Measurements from ENCODE around the gene ABCB11.
A peak's percentile ranks its signal among the peaks of the same experiment; 100 is the strongest.

ABCB11 gene

GRCh38 chr2:168971261-168971660 is 59.9 kb downstream of the ABCB11 start:
- peaks cover 2% of the 10 kb centered on the region for H3K36me3 Mint-ChIP-seq (ENCODE audit: insufficient read depth)
- no peak for ATAC-seq (replicated peaks; ENCODE audit: extremely low read depth, poor library complexity, severe bottlenecking)
- H3K4me3 Mint-ChIP-seq: no peak overlapping the region
- DNase-seq (ENCODE audit: low spot score in 2 of 2): no peak
- H3K9me3 Mint-ChIP-seq: no peaks in the 10 kb centered on the region
- no peak overlapping the region for H3K27ac Mint-ChIP-seq (ENCODE audit: low read depth)
- H3K4me1 Mint-ChIP-seq: no peaks in the 10 kb centered on the region
- H3K27me3 Mint-ChIP-seq: no peaks in the 10 kb centered on the region

- no peaks in the 10 kb centered on the region for H3K27me3 Mint-ChIP-seq
- H3K4me3 Mint-ChIP-seq: no peak overlapping the region
- peaks cover 2% of the 10 kb centered on the region for H3K36me3 Mint-ChIP-seq (ENCODE audit: insufficient read depth)
- H3K4me1 Mint-ChIP-seq: peaks cover 3% of the 10 kb centered on the region
- no peak for ATAC-seq (replicated peaks; ENCODE audit: extremely low read depth, poor library complexity, severe bottlenecking)
- DNase-seq (ENCODE audit: low spot score in 2 of 2): no peak
- H3K9me3 Mint-ChIP-seq: no peaks in the 10 kb centered on the region
- no peak overlapping the region for H3K27ac Mint-ChIP-seq (ENCODE audit: low read depth)
These were observed 60.4 kb downstream of the ABCB11 start for GRCh38 chr2:168970711-168971233.

DNA sequence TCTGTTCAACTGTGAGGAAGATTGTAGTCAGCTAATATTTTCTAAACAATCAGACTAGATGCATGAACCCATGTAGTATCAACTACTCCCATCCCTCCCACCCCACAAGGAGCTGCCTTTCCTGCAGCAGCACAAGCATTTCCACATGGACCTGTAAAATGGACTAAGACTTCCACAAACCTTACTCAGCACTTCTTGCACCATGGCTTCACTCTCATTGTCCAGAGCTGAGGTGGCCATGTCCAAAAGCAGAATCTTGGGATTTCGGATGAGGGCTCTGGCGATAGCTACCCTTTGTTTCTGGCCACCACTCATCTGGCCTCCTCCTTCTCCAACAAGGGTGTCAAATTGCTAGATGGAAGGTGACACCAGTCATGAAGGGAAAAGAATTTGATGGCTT is 61.3 kb downstream of the ABCB11 start:
- DNase-seq (ENCODE audit: low spot score in 2 of 2) (no peak), ATAC-seq (replicated peaks; ENCODE audit: extremely low read depth, poor library complexity, severe bottlenecking) (no peak)
- H3K27ac Mint-ChIP-seq (ENCODE audit: low read depth): no peak overlapping the region
- H3K9me3 Mint-ChIP-seq: no peaks in the 10 kb centered on the region
- H3K4me3 Mint-ChIP-seq: no peak overlapping the region
- no peaks in the 10 kb centered on the region for H3K27me3 Mint-ChIP-seq
- H3K4me1 Mint-ChIP-seq: peaks cover 10% of the 10 kb centered on the region
- peaks cover 2% of the 10 kb centered on the region for H3K36me3 Mint-ChIP-seq (ENCODE audit: insufficient read depth)

GRCh38 chr2:168968342-168968741 is 62.8 kb downstream of the ABCB11 start:
- ATAC-seq (replicated peaks; ENCODE audit: extremely low read depth, poor library complexity, severe bottlenecking): no peak
- Mint-ChIP-seq H3K4me3 (no peak overlapping the region), H3K27me3 (no peaks in the 10 kb centered on the region), H3K4me1 (peaks cover 21% of the 10 kb centered on the region), H3K9me3 (no peaks in the 10 kb centered on the region), H3K36me3 (ENCODE audit: insufficient read depth) (peaks cover 2% of the 10 kb centered on the region), H3K27ac (ENCODE audit: low read depth) (no peak overlapping the region)
- no peak for DNase-seq (ENCODE audit: low spot score in 2 of 2)

GRCh38 chr2:168964251-168964807 is 66.8 kb downstream of the ABCB11 start:
- no peak for DNase-seq (ENCODE audit: low spot score in 2 of 2)
- peak overlapping the region; percentile 58 for H3K27ac Mint-ChIP-seq (ENCODE audit: low read depth)

GRCh38 chr2:168962636-168963035 is 68.5 kb downstream of the ABCB11 start:
- ATAC-seq (replicated peaks; ENCODE audit: extremely low read depth, poor library complexity, severe bottlenecking) (no peak), DNase-seq (ENCODE audit: low spot score in 2 of 2) (no peak)
- H3K4me1 Mint-ChIP-seq: peaks cover 25% of the 10 kb centered on the region
- H3K4me3 Mint-ChIP-seq: no peak overlapping the region
- peak overlapping the region; percentile 46 for H3K27ac Mint-ChIP-seq (ENCODE audit: low read depth)
- H3K27me3 Mint-ChIP-seq: peaks cover 2% of the 10 kb centered on the region
- no peaks in the 10 kb centered on the region for H3K9me3 Mint-ChIP-seq
- H3K36me3 Mint-ChIP-seq (ENCODE audit: insufficient read depth): no peaks in the 10 kb centered on the region

More at GRCh38 chr2:168964251-168964807, 66.8 kb downstream of the ABCB11 start:
- no peaks in the 10 kb centered on the region for H3K36me3 Mint-ChIP-seq (ENCODE audit: insufficient read depth)
- H3K4me1 Mint-ChIP-seq: peaks cover 25% of the 10 kb centered on the region
- H3K9me3 Mint-ChIP-seq: no peaks in the 10 kb centered on the region
- no peak overlapping the region for H3K4me3 Mint-ChIP-seq
- peak; percentile 49 for ATAC-seq (replicated peaks; ENCODE audit: extremely low read depth, poor library complexity, severe bottlenecking)
- H3K27me3 Mint-ChIP-seq: no peaks in the 10 kb centered on the region

DNA sequence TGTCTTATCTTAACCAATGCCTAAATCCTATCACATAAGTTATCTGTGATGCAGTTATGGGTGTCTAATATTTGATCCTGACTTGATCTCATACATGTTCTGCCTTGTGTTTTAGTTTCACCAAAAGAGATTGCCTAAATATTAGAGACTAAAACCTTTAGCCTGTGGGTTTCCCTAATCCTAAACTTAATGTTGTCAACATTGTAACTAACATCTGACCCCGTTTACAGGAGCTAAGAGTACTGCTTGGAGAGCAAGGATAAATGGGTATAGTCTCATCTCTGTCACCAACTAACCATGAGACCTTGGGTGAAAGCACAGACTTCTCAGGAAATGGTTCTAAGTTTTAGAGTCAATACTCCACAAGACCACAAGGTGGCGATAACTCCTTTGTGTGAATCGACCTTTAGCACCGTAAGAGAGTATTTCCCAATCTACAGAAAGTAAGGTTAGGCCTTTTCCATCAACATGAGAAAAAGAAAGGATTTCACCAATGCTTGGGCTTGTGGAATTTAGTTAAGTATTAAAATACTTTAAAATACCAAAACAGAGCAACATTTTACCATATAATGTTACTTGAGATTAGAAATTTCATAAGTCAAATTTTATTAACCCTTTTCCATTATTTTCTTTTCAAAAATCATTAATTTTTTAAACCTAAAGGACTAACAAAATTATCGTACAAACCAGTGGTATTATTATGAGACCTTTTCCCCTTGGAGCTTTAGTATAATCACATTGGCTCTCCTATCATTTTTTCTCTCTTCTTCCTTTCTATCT is 69.5 kb downstream of the ABCB11 start:
- Mint-ChIP-seq H3K4me3 (no peak overlapping the region), H3K27me3 (peaks cover 12% of the 10 kb centered on the region), H3K36me3 (ENCODE audit: insufficient read depth) (no peaks in the 10 kb centered on the region), H3K27ac (ENCODE audit: low read depth) (peak overlapping the region; percentile 44), H3K9me3 (no peaks in the 10 kb centered on the region), H3K4me1 (peaks cover 25% of the 10 kb centered on the region)
- ATAC-seq (replicated peaks; ENCODE audit: extremely low read depth, poor library complexity, severe bottlenecking) (peak; percentile 80), DNase-seq (ENCODE audit: low spot score in 2 of 2) (peak in 1 of 2 donors; percentile 42)

- no peak for DNase-seq (ENCODE audit: low spot score in 2 of 2)
- H3K27me3 Mint-ChIP-seq: peaks cover 24% of the 10 kb centered on the region
- H3K4me1 Mint-ChIP-seq: peaks cover 1% of the 10 kb centered on the region
- peaks cover 5% of the 10 kb centered on the region for H3K9me3 Mint-ChIP-seq
- ATAC-seq (replicated peaks; ENCODE audit: extremely low read depth, poor library complexity, severe bottlenecking): no peak
- H3K4me3 Mint-ChIP-seq: no peak overlapping the region
- no peak overlapping the region for H3K27ac Mint-ChIP-seq (ENCODE audit: low read depth)
- no peaks in the 10 kb centered on the region for H3K36me3 Mint-ChIP-seq (ENCODE audit: insufficient read depth)
These were observed 74.7 kb downstream of the ABCB11 start for GRCh38 chr2:168956392-168956791.

GRCh38 chr2:168955321-168955720 is 75.8 kb downstream of the ABCB11 start:
- no peak overlapping the region for H3K27ac Mint-ChIP-seq (ENCODE audit: low read depth)
- peaks cover 5% of the 10 kb centered on the region for H3K9me3 Mint-ChIP-seq
- H3K4me3 Mint-ChIP-seq: no peak overlapping the region
- peaks cover 24% of the 10 kb centered on the region for H3K27me3 Mint-ChIP-seq
- H3K4me1 Mint-ChIP-seq: no peaks in the 10 kb centered on the region
- DNase-seq (ENCODE audit: low spot score in 2 of 2) (no peak), ATAC-seq (replicated peaks; ENCODE audit: extremely low read depth, poor library complexity, severe bottlenecking) (no peak)
- H3K36me3 Mint-ChIP-seq (ENCODE audit: insufficient read depth): no peaks in the 10 kb centered on the region

GRCh38 chr2:168954256-168954655 is 76.9 kb downstream of the ABCB11 start:
- no peak overlapping the region for H3K4me3 Mint-ChIP-seq
- ATAC-seq (replicated peaks; ENCODE audit: extremely low read depth, poor library complexity, severe bottlenecking): no peak
- peaks cover 5% of the 10 kb centered on the region for H3K9me3 Mint-ChIP-seq
- H3K27ac Mint-ChIP-seq (ENCODE audit: low read depth): no peak overlapping the region
- no peaks in the 10 kb centered on the region for H3K4me1 Mint-ChIP-seq
- DNase-seq (ENCODE audit: low spot score in 2 of 2): no peak
- peaks cover 24% of the 10 kb centered on the region for H3K27me3 Mint-ChIP-seq
- H3K36me3 Mint-ChIP-seq (ENCODE audit: insufficient read depth): no peaks in the 10 kb centered on the region

GRCh38 chr2:168952424-168952823 is 78.7 kb downstream of the ABCB11 start:
- no peaks in the 10 kb centered on the region for H3K4me1 Mint-ChIP-seq
- H3K27me3 Mint-ChIP-seq: peaks cover 20% of the 10 kb centered on the region
- ATAC-seq (replicated peaks; ENCODE audit: extremely low read depth, poor library complexity, severe bottlenecking) (no peak), DNase-seq (ENCODE audit: low spot score in 2 of 2) (no peak)
- H3K36me3 Mint-ChIP-seq (ENCODE audit: insufficient read depth): no peaks in the 10 kb centered on the region
- H3K4me3 Mint-ChIP-seq: no peak overlapping the region
- peaks cover 5% of the 10 kb centered on the region for H3K9me3 Mint-ChIP-seq
- H3K27ac Mint-ChIP-seq (ENCODE audit: low read depth): no peak overlapping the region

DNA sequence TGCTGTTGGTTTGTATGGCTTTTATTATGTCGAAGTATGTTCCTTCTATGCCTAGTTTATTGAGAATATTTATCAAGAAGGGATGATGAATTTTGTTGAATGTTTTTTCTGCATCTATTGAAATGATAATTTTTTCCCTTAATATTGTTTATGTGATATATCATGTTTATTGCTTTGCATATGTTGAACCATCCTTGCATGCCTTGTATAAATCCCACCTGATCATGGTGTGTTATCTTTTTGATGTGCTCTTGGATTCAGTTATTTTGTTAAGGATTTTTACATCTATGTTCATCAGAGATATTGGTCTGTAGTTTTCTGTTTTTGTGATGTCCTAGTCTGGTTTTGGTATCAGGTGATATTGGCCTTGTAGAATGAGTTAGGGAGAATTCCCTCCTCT is 79.3 kb downstream of the ABCB11 start:
- DNase-seq (ENCODE audit: low spot score in 2 of 2): no peak
- H3K4me1 Mint-ChIP-seq: no peaks in the 10 kb centered on the region
- no peak overlapping the region for H3K4me3 Mint-ChIP-seq
- no peaks in the 10 kb centered on the region for H3K36me3 Mint-ChIP-seq (ENCODE audit: insufficient read depth)
- peaks cover 14% of the 10 kb centered on the region for H3K27me3 Mint-ChIP-seq
- ATAC-seq (replicated peaks; ENCODE audit: extremely low read depth, poor library complexity, severe bottlenecking): no peak
- H3K27ac Mint-ChIP-seq (ENCODE audit: low read depth): no peak overlapping the region
- H3K9me3 Mint-ChIP-seq: peaks cover 5% of the 10 kb centered on the region

GRCh38 chr2:168949324-168949723 is 81.8 kb downstream of the ABCB11 start:
- Mint-ChIP-seq H3K4me1 (no peaks in the 10 kb centered on the region), H3K4me3 (no peak overlapping the region), H3K36me3 (ENCODE audit: insufficient read depth) (no peaks in the 10 kb centered on the region), H3K27me3 (peaks cover 11% of the 10 kb centered on the region), H3K9me3 (peaks cover 5% of the 10 kb centered on the region), H3K27ac (ENCODE audit: low read depth) (no peak overlapping the region)
- ATAC-seq (replicated peaks; ENCODE audit: extremely low read depth, poor library complexity, severe bottlenecking) (no peak), DNase-seq (ENCODE audit: low spot score in 2 of 2) (no peak)
